ENCODE measurements around the gene MOV10. TPM values are rescaled to one million over a fixed set of nuclear protein-coding genes. Genes with fewer than 3 reads are reported as not detected.

MOV10 gene
- polyA plus RNA-seq, 1 donor (not counting 4 experiments of a cell fraction or from before 2014, with no cell fraction given): 28.6 TPM

DNA sequence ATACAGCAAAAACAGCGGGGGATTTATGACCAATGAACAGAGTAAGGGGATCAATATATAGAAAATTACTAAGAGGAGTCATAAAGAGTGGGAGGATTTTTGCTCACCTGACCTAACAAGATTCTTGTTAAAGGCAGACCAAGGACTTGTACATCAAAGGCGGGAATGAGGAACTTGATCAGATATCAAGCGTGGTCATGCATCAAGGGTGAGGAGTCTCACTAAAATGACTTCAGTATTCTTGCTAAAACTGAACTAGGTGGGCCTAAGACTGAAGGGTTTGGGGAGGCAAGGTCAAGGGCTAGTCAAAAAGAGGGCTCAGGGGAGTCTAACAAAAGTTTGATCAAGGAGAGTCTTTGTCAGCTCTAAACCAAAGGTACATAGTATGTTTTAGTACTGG lies 2.1 kb downstream of the MOV10 start:
- Histone ChIP-seq H3K4me2 (ENCODE audit: control insufficient read depth, extremely low read depth, insufficient read depth, low read depth, low read length) (no peak overlapping the region), H3K36me3 (ENCODE audit: control insufficient read depth in 2 of 2, extremely low read depth in 1 of 2, insufficient read depth in 2 of 2, low read length in 2 of 2) (peaks cover 2 to 3% of the 10 kb centered on the region in 2 experiments), H3K9ac (ENCODE audit: control insufficient read depth, extremely low read depth, insufficient read depth, low read length) (no peak overlapping the region), H3K4me3 (ENCODE audit: control insufficient read depth in 2 of 3, extremely low read depth in 1 of 3, insufficient read depth in 2 of 3, low read depth in 1 of 3, low read length in 3 of 3) (no peak overlapping the region), H3K27ac (ENCODE audit: control insufficient read depth, insufficient read depth, low read length) (no peak overlapping the region), H2AFZ (ENCODE audit: control insufficient read depth, low read length) (no peak overlapping the region), H3K4me1 (ENCODE audit: control insufficient read depth, extremely low read depth, insufficient read depth, low read length) (peaks cover 20% of the 10 kb centered on the region), H3K27me3 (ENCODE audit: control insufficient read depth, extremely low read depth, insufficient read depth, low read length) (no peaks in the 10 kb centered on the region), H3K9me1 (ENCODE audit: control insufficient read depth, extremely low read depth, insufficient read depth, low read length) (no peaks in the 10 kb centered on the region), H4K20me1 (ENCODE audit: control insufficient read depth, extremely low read depth, insufficient read depth, low read length) (no peaks in the 10 kb centered on the region), H3K79me2 (ENCODE audit: control insufficient read depth, insufficient read depth, low read length) (peaks cover 16% of the 10 kb centered on the region), H3K9me3 (ENCODE audit: control insufficient read depth, low read depth, low read length) (no peaks in the 10 kb centered on the region)
- FAIRE-seq: no peak
- no peak for DNase-seq (ENCODE audit: low read depth, low spot score)
- dilution Hi-C loops (cut with MboI; ENCODE audit: extremely low pct_ligation_motif_present, low sequenced_read_pairs): no loop called here
- TF ChIP-seq, protein P1, sequence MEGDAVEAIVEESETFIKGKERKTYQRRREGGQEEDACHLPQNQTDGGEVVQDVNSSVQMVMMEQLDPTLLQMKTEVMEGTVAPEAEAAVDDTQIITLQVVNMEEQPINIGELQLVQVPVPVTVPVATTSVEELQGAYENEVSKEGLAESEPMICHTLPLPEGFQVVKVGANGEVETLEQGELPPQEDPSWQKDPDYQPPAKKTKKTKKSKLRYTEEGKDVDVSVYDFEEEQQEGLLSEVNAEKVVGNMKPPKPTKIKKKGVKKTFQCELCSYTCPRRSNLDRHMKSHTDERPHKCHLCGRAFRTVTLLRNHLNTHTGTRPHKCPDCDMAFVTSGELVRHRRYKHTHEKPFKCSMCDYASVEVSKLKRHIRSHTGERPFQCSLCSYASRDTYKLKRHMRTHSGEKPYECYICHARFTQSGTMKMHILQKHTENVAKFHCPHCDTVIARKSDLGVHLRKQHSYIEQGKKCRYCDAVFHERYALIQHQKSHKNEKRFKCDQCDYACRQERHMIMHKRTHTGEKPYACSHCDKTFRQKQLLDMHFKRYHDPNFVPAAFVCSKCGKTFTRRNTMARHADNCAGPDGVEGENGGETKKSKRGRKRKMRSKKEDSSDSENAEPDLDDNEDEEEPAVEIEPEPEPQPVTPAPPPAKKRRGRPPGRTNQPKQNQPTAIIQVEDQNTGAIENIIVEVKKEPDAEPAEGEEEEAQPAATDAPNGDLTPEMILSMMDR (optimal IDR thresholded peaks at IDR 0.05 in 1 of 3, IDR thresholded peaks at IDR 0.05 in 1 of 3, conservative IDR thresholded peaks at IDR 0.05 in 1 of 3; ENCODE audit: extremely low read depth in 1 of 3, insufficient read depth in 2 of 3, low read length in 3 of 3): no peak
- no peak for TF ChIP-seq EZH2 (IDR thresholded peaks at IDR 0.05; ENCODE audit: low read length)

DNA sequence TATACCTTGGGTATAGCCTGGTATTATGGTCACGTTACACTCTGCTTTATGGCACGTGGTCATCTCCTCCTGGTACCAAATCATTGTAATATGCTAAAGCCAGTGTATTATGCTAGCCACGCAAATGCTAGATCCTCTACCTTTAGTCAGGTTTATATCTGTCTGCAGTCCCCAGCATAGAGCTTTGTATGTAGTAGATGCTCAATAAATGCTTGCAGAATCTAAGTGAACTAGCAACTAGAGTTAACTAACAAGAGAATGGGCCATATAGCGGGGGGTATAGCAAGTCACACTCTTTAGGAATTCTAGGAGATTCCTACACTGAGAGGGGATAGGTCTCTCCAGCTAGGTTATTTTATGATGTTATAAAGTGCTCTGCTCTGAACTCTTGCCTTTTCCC lies 3.0 kb downstream of the MOV10 start:
- Histone ChIP-seq H3K4me2 (ENCODE audit: control insufficient read depth, extremely low read depth, insufficient read depth, low read depth, low read length) (no peak overlapping the region), H3K9me3 (ENCODE audit: control insufficient read depth, low read depth, low read length) (no peaks in the 10 kb centered on the region), H3K27ac (ENCODE audit: control insufficient read depth, insufficient read depth, low read length) (no peak overlapping the region), H3K27me3 (ENCODE audit: control insufficient read depth, extremely low read depth, insufficient read depth, low read length) (no peaks in the 10 kb centered on the region), H3K4me3 (ENCODE audit: control insufficient read depth in 2 of 3, extremely low read depth in 1 of 3, insufficient read depth in 2 of 3, low read depth in 1 of 3, low read length in 3 of 3) (no peak overlapping the region), H3K36me3 (ENCODE audit: control insufficient read depth in 2 of 2, extremely low read depth in 1 of 2, insufficient read depth in 2 of 2, low read length in 2 of 2) (no peaks in the 10 kb centered on the region), H3K4me1 (ENCODE audit: control insufficient read depth, extremely low read depth, insufficient read depth, low read length) (peaks cover 20% of the 10 kb centered on the region), H4K20me1 (ENCODE audit: control insufficient read depth, extremely low read depth, insufficient read depth, low read length) (no peaks in the 10 kb centered on the region), H2AFZ (ENCODE audit: control insufficient read depth, low read length) (no peak overlapping the region), H3K9me1 (ENCODE audit: control insufficient read depth, extremely low read depth, insufficient read depth, low read length) (no peaks in the 10 kb centered on the region), H3K79me2 (ENCODE audit: control insufficient read depth, insufficient read depth, low read length) (peaks cover 18% of the 10 kb centered on the region), H3K9ac (ENCODE audit: control insufficient read depth, extremely low read depth, insufficient read depth, low read length) (no peak overlapping the region)
- dilution Hi-C loops (cut with MboI; ENCODE audit: extremely low pct_ligation_motif_present, low sequenced_read_pairs): no loop called here
- DNase-seq (ENCODE audit: low read depth, low spot score): no peak
- FAIRE-seq: no peak
- TF ChIP-seq, protein P1 (optimal IDR thresholded peaks at IDR 0.05 in 1 of 3, IDR thresholded peaks at IDR 0.05 in 1 of 3, conservative IDR thresholded peaks at IDR 0.05 in 1 of 3; ENCODE audit: extremely low read depth in 1 of 3, insufficient read depth in 2 of 3, low read length in 3 of 3): no peak
- no peak for TF ChIP-seq EZH2 (IDR thresholded peaks at IDR 0.05; ENCODE audit: low read length)
